ENCODE results near the gene PRR12. TPM values are rescaled to one million over a fixed set of nuclear protein-coding genes. Genes with fewer than 3 reads are reported as not detected.
A peak's percentile ranks its signal among the peaks of the same experiment; 100 is the strongest.

The PRR12 gene
- total and polyA plus RNA-seq, 2 donors (not counting 1 experiment from before 2014, with no cell fraction given), result 8.4 to 70.7 TPM

DNA sequence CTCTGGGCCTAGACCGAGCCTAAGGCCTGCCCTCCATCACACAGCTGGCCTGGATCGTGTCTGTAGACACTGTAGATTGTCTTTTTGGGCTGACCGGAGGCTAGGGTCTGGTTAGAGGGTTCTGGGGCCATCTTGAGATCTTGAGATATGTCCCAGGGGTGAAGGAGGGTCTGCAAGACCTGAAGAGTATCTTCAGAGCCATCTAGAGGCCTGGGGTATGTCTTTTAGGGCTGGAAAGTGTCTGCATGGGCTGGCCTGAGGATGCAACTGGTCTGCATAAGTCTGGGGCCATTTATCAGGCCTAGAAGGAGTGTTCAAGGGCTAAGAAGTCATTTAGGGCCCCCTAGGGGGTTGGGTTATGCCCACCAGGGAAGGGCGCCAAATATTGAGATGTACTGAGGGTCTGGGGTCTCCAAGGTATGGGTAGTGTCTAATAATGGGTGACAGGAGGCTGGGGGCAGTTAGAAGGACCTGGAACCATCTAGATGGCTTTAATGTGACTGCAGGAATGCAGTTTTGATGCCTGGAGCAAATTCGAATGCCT lies 51.6 kb downstream of the PRR12 start:
- H3K79me2 ChIP-seq (ENCODE audit: control insufficient read depth, insufficient read depth, low read length), result peaks cover 64% of the 10 kb centered on the region
- WGBS (ENCODE audit: insufficient coverage), result 13% methylated on average over 5 of the region's 5 CpGs
- no peak for DNase-seq

DNA sequence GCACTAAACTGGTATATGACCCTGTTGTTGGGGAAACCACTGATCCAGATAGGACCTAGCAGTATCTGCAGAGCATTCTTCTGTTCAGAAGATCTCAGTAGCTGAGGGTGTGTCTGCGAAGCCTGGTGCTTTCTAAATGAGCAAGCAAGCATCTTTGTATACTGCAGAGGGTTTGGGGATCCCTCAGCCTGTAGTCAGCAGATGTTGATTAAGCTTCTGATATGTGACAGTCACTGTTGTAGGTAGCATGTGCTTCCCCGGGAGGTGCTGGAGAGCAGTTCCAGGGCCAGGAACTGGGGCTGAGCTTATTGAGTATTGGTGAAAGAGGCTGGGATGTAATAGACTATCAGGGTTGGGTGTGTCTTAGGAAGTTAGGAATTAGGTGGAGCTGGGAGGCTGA lies 52.5 kb downstream of the PRR12 start:
- Histone ChIP-seq H3K36me3 (replicated peaks in 1 of 2; ENCODE audit: control extremely low read depth in 1 of 2, control insufficient read depth in 1 of 2, extremely low read depth in 1 of 2, insufficient read depth in 2 of 2, low read length in 1 of 2) (peaks cover 0 to 31% of the 10 kb centered on the region in 2 experiments), H3K4me3 (ENCODE audit: control extremely low read depth in 1 of 5, extremely low read depth in 1 of 5, insufficient read depth in 1 of 5, low read depth in 2 of 5, low read length in 4 of 5) (no peak overlapping the region), H4K20me1 (ENCODE audit: control insufficient read depth, insufficient read depth, low read length, poor library complexity, severe bottlenecking) (peaks cover 23% of the 10 kb centered on the region), H3K79me2 (ENCODE audit: control insufficient read depth, insufficient read depth, low read length) (peaks cover 64% of the 10 kb centered on the region), H3K27me3 (replicated peaks in 1 of 4; ENCODE audit: control extremely low read depth in 1 of 4, control insufficient read depth in 3 of 4, insufficient read depth in 4 of 4, low read length in 3 of 4) (no peaks in the 10 kb centered on the region), H3K27ac (ENCODE audit: low read length in 2 of 2) (no peak overlapping the region), H2AFZ (ENCODE audit: insufficient read depth, low read depth, low read length, poor library complexity, severe bottlenecking) (no peak overlapping the region), H3K9ac (ENCODE audit: low read length) (no peak overlapping the region), H3K4me1 (ENCODE audit: control insufficient read depth in 2 of 2, insufficient read depth in 2 of 2, low read length in 2 of 2) (peaks cover 28 to 46% of the 10 kb centered on the region in 2 donors), H3K9me3 (ENCODE audit: control extremely low read depth in 1 of 3, control insufficient read depth in 2 of 3, insufficient read depth in 1 of 3, low read length in 2 of 3) (no peaks in the 10 kb centered on the region), H3K4me2 (replicated peaks; ENCODE audit: low read depth, low read length, poor library complexity, severe bottlenecking) (peak overlapping the region; percentile 92)
- ChIA-PET CTCF (interaction anchor here (1.3 to 1.5 kb wide), 2 partner anchors 25 to 63 kb away, joined by 3 read pairs; partner anchors contain the start of genes NOSIP and PRRG2), POLR2A (interaction anchor here (0.9 to 2.3 kb wide), 2 partner anchors 16 to 21 kb away, joined by 3 to 19 read pairs; no protein-coding TSS in a partner anchor)
- DNase-seq (no peak), ATAC-seq (ENCODE audit: low read depth) (no peak)
- Mint-ChIP-seq H3K9me3 (ENCODE audit: insufficient read depth) (no peaks in the 10 kb centered on the region), H3K4me1 (peaks cover 47% of the 10 kb centered on the region), H3K27me3 (no peaks in the 10 kb centered on the region), H3K27ac (no peak overlapping the region), H3K4me3 (peak overlapping the region; percentile 96)
- 79% methylated on average over 2 of the region's 2 CpGs for WGBS (ENCODE audit: insufficient coverage)
- no peak for TF ChIP-seq EZH2 (IDR thresholded peaks at IDR 0.05; ENCODE audit: borderline replicate concordance, insufficient read depth, low read depth, low read length, poor library complexity, severe bottlenecking)
- TF ChIP-seq, protein P1, sequence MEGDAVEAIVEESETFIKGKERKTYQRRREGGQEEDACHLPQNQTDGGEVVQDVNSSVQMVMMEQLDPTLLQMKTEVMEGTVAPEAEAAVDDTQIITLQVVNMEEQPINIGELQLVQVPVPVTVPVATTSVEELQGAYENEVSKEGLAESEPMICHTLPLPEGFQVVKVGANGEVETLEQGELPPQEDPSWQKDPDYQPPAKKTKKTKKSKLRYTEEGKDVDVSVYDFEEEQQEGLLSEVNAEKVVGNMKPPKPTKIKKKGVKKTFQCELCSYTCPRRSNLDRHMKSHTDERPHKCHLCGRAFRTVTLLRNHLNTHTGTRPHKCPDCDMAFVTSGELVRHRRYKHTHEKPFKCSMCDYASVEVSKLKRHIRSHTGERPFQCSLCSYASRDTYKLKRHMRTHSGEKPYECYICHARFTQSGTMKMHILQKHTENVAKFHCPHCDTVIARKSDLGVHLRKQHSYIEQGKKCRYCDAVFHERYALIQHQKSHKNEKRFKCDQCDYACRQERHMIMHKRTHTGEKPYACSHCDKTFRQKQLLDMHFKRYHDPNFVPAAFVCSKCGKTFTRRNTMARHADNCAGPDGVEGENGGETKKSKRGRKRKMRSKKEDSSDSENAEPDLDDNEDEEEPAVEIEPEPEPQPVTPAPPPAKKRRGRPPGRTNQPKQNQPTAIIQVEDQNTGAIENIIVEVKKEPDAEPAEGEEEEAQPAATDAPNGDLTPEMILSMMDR (IDR thresholded peaks at IDR 0.05), result no peak
- intact Hi-C loops (cut with micrococcal nuclease), result no loop called here

More for the DNA sequence above, 51.6 kb downstream of the PRR12 start:
- CTCF ChIA-PET, result interaction anchor here (0.9 to 1.5 kb wide), 5 partner anchors 22 to 72 kb away, joined by 3 to 8 read pairs (median 3); partner anchors contain the start of genes IRF3, NOSIP and PRRG2
- Histone ChIP-seq H3K9ac (ENCODE audit: low read length) (peak overlapping the region; percentile 87), H4K20me1 (ENCODE audit: control insufficient read depth, insufficient read depth, low read length, poor library complexity, severe bottlenecking) (peaks cover 23% of the 10 kb centered on the region), H3K27me3 (replicated peaks in 1 of 4; ENCODE audit: control extremely low read depth in 1 of 4, control insufficient read depth in 3 of 4, insufficient read depth in 4 of 4, low read length in 3 of 4) (no peaks in the 10 kb centered on the region), H3K4me1 (ENCODE audit: control insufficient read depth in 2 of 2, insufficient read depth in 2 of 2, low read length in 2 of 2) (peaks cover 37 to 55% of the 10 kb centered on the region in 2 donors), H3K4me3 (ENCODE audit: control extremely low read depth in 1 of 5, extremely low read depth in 1 of 5, insufficient read depth in 1 of 5, low read depth in 2 of 5, low read length in 4 of 5) (peak overlapping the region; percentile 64 to 97 (median 90)), H2AFZ (ENCODE audit: insufficient read depth, low read depth, low read length, poor library complexity, severe bottlenecking) (peak overlapping the region; percentile 81), H3K9me3 (ENCODE audit: control extremely low read depth in 1 of 3, control insufficient read depth in 2 of 3, insufficient read depth in 1 of 3, low read length in 2 of 3) (no peaks in the 10 kb centered on the region), H3K36me3 (replicated peaks in 1 of 2; ENCODE audit: control extremely low read depth in 1 of 2, control insufficient read depth in 1 of 2, extremely low read depth in 1 of 2, insufficient read depth in 2 of 2, low read length in 1 of 2) (peaks cover 0 to 26% of the 10 kb centered on the region in 2 experiments), H3K4me2 (replicated peaks; ENCODE audit: low read depth, low read length, poor library complexity, severe bottlenecking) (peak overlapping the region; percentile 92), H3K27ac (ENCODE audit: low read length in 2 of 2) (peak overlapping the region; percentile 85 to 95)
- POLR2A ChIA-PET, result interaction anchor here (0.6 to 3.4 kb wide), 7 partner anchors 22 to 208 kb away, joined by 3 to 53 read pairs (median 3); partner anchors contain the start of genes NOSIP, PRMT1 and PRRG2
- Mint-ChIP-seq H3K27me3 (no peaks in the 10 kb centered on the region), H3K9me3 (ENCODE audit: insufficient read depth) (no peaks in the 10 kb centered on the region), H3K4me3 (peak overlapping the region; percentile 96), H3K27ac (peak overlapping the region; percentile 95), H3K4me1 (peaks cover 53% of the 10 kb centered on the region)
- intact Hi-C loops (cut with micrococcal nuclease), result loop anchor here (1.0 kb wide), 2 partner anchors 189 to 235 kb away; partner anchors contain the start of genes AKT1S1, ALDH16A1 and TBC1D17
- no peak for ATAC-seq (ENCODE audit: low read depth)
- TF ChIP-seq EZH2 (IDR thresholded peaks at IDR 0.05; ENCODE audit: borderline replicate concordance, insufficient read depth, low read depth, low read length, poor library complexity, severe bottlenecking), result no peak
- TF ChIP-seq, protein P1 (IDR thresholded peaks at IDR 0.05), result no peak
